ENCODE results near the gene PCNX1. TPM values are rescaled to one million over a fixed set of nuclear protein-coding genes. Genes with fewer than 3 reads are reported as not detected.
"Not testable (repeated sequence)": the region's sequence is repeated elsewhere in the genome, so short reads cannot be mapped to it uniquely, and the experiment has no call there.

PCNX1 gene
- polyA plus RNA-seq, 1 donor from 2014 or later: 5.6 TPM

GRCh38 chr14:71129716-71130490 is 222.6 kb downstream of the PCNX1 start:
- Mint-ChIP-seq H3K4me1 (peaks cover 4 to 11% (median 9%) of the 10 kb centered on the region in 3 donors), H3K4me3 (peak overlapping the region in 1 of 4 donors; percentile 15)
- not testable (repeated sequence) for H3K36me3 Mint-ChIP-seq, H3K27me3 Mint-ChIP-seq, H3K27ac Mint-ChIP-seq, H3K9me3 Mint-ChIP-seq

DNA sequence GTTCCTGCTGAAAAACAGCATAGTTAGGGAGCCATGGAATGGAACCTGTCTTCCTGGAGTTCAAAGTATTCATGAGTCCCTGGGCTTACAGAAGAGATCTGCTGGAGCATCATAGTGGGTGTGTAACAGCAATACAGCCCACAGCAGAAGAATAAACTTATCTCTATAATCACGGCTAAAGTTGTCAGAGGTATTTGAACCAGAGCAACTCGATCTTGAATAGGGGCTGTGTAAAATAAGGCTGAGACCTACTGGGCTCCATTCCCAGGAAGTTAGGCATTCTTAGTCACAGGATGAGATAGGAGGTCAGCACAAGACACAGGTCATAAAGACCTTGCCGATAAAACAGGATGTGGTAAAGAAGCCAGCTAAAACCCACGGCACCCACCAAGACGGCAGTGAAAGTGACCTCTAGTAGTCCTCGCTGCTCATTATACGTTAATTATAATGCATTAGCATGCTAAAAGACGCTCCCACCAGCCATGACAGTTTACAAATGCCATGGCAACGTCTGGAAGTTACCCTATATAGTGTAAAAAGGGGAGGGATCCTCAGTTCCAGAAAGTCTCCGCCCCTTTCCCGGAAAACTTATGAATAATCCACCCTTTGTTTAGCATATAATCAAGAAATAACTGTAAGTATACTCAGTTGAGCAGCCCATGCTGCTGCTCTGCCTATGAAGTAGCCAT is 223.4 kb downstream of the PCNX1 start:
- H3K4me1 Mint-ChIP-seq: peaks cover 4 to 11% (median 9%) of the 10 kb centered on the region in 3 donors
- peaks cover 0 to 1% (median 0%) of the 10 kb centered on the region in 3 donors for H3K9me3 Mint-ChIP-seq
- H3K4me3 Mint-ChIP-seq: peak overlapping the region in 1 of 4 donors; percentile 35
- H3K36me3 Mint-ChIP-seq: no peaks in the 10 kb centered on the region
- H3K27me3 Mint-ChIP-seq: peaks cover 2% of the 10 kb centered on the region
- no peak overlapping the region for H3K27ac Mint-ChIP-seq

- H3K27ac Mint-ChIP-seq: no peak overlapping the region
- no peak overlapping the region for H3K4me3 Mint-ChIP-seq
Measured at GRCh38 chr14:71133296-71133695, 226.0 kb downstream of the PCNX1 start.

GRCh38 chr14:71135496-71135895 is 228.2 kb downstream of the PCNX1 start:
- H3K27me3 Mint-ChIP-seq: peaks cover 4% of the 10 kb centered on the region
- peaks cover 0 to 1% (median 0%) of the 10 kb centered on the region in 3 donors for H3K9me3 Mint-ChIP-seq
- no peaks in the 10 kb centered on the region for H3K36me3 Mint-ChIP-seq
- peaks cover 2 to 12% (median 9%) of the 10 kb centered on the region in 3 donors for H3K4me1 Mint-ChIP-seq
- no peak overlapping the region for H3K27ac Mint-ChIP-seq
- H3K4me3 Mint-ChIP-seq: no peak overlapping the region

More at GRCh38 chr14:71133296-71133695, 226.0 kb downstream of the PCNX1 start:
- peaks cover 0 to 1% (median 0%) of the 10 kb centered on the region in 3 donors for H3K9me3 Mint-ChIP-seq
- H3K4me1 Mint-ChIP-seq: peaks cover 4 to 11% (median 9%) of the 10 kb centered on the region in 3 donors
- no peaks in the 10 kb centered on the region for H3K36me3 Mint-ChIP-seq
- peaks cover 5% of the 10 kb centered on the region for H3K27me3 Mint-ChIP-seq

GRCh38 chr14:71135911-71136310 is 228.7 kb downstream of the PCNX1 start:
- peaks cover 0 to 10% (median 6%) of the 10 kb centered on the region in 3 donors for H3K4me1 Mint-ChIP-seq
- H3K27ac Mint-ChIP-seq: no peak overlapping the region
- H3K36me3 Mint-ChIP-seq: no peaks in the 10 kb centered on the region
- peaks cover 0 to 1% (median 0%) of the 10 kb centered on the region in 3 donors for H3K9me3 Mint-ChIP-seq
- peaks cover 3% of the 10 kb centered on the region for H3K27me3 Mint-ChIP-seq
- no peak overlapping the region for H3K4me3 Mint-ChIP-seq

DNA sequence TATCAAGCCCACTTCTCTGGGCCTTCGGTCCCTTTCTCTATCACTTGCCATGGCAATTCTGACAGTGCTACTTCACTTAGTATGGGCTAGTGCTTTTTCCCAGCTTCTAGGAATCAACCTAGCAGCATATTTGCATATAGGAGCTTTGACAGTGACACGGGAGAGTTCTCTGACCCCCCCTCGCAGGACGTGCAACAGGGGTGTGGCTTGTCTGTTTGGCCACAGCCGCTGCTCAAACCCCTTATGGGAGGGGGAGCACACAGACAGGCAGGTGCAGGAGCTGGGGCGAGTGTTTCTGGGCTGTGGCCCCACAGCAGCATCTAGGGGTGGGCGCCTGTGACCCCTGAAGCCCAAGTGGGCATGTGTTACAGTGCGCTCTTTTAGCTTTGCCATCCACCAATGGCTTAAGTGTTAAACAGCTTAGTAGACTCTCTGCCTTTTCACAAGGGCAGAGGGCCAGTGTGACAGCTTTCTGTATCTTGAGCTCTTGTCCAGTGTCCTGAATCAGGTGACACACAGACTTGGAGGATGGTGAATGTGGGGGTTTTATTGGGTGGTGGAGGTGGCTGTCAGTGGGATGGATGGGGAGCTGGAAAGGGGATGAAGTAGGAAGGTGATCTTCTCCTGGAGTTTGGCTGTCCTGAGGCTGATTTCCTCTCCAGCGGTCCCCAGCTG is 229.3 kb downstream of the PCNX1 start:
- no peaks in the 10 kb centered on the region for H3K36me3 Mint-ChIP-seq
- H3K4me3 Mint-ChIP-seq: no peak overlapping the region
- H3K4me1 Mint-ChIP-seq: peaks cover under 1 to 6% (median 2%) of the 10 kb centered on the region in 3 donors
- peak overlapping the region in 1 of 3 donors; percentile 64 for H3K27ac Mint-ChIP-seq
- peaks cover 0 to 1% (median 0%) of the 10 kb centered on the region in 3 donors for H3K9me3 Mint-ChIP-seq
- peaks cover 3% of the 10 kb centered on the region for H3K27me3 Mint-ChIP-seq

GRCh38 chr14:71137536-71138447 is 230.5 kb downstream of the PCNX1 start:
- Mint-ChIP-seq H3K27me3 (peaks cover 3% of the 10 kb centered on the region), H3K9me3 (peaks cover 0 to 1% (median 0%) of the 10 kb centered on the region in 3 donors), H3K27ac (no peak overlapping the region), H3K36me3 (no peaks in the 10 kb centered on the region), H3K4me1 (peaks cover 11 to 17% (median 15%) of the 10 kb centered on the region in 3 donors), H3K4me3 (no peak overlapping the region)

DNA sequence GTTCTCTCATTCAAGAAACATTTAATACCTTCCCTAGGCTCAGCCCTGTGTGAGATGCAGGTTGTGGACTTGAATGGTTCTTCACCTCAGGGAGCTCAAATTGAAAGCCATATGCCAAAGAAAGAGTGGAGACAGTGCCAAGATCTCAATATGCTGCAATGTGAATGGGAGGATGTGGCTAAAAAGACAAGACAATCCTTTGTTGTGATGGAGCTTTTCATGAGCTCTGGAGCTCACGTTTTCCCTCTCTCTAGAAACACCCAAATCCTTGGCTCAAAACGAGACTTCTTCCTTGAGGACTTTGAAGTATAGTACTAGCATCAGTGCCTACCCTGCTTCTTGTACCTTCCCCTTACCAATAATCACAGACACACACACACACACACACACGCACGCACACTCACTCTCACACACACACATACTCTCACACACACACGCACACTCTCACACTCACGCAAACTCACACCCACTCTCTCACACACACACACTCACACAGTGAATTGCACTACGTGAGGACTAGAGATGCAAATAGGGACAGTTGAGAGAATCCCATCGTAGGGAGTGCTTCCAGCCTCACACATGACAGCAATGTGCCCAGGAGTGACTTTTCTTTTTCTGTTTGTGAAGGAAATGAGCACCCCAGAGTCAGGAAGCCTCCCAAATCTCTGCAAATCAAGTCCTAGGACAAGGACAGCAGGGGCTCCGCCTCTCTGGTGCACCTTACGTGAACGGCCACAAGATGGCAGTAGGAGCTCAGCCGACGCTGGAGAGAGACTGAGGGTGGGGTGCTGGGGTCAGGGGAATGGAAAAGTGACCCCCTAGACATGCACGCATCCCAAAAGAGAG is 231.4 kb downstream of the PCNX1 start:
- peak overlapping the region in 1 of 4 donors; percentile 54 for H3K4me3 Mint-ChIP-seq
- H3K9me3 Mint-ChIP-seq: no peaks in the 10 kb centered on the region
- no peaks in the 10 kb centered on the region for H3K36me3 Mint-ChIP-seq
- peaks cover 3% of the 10 kb centered on the region for H3K27me3 Mint-ChIP-seq
- H3K27ac Mint-ChIP-seq: no peak overlapping the region
- H3K4me1 Mint-ChIP-seq: peaks cover 12 to 20% (median 15%) of the 10 kb centered on the region in 3 donors

GRCh38 chr14:71139294-71139946 is 232.2 kb downstream of the PCNX1 start:
- H3K4me3 Mint-ChIP-seq: peak overlapping the region in 1 of 4 donors; percentile 54
- H3K9me3 Mint-ChIP-seq: no peaks in the 10 kb centered on the region
- H3K4me1 Mint-ChIP-seq: peaks cover 12 to 20% (median 15%) of the 10 kb centered on the region in 3 donors
- no peaks in the 10 kb centered on the region for H3K36me3 Mint-ChIP-seq
- H3K27ac Mint-ChIP-seq: no peak overlapping the region
- H3K27me3 Mint-ChIP-seq: peaks cover 3% of the 10 kb centered on the region

- H3K4me1 Mint-ChIP-seq: peaks cover 12 to 20% (median 15%) of the 10 kb centered on the region in 3 donors
- peaks cover 3% of the 10 kb centered on the region for H3K27me3 Mint-ChIP-seq
- no peaks in the 10 kb centered on the region for H3K9me3 Mint-ChIP-seq
- H3K4me3 Mint-ChIP-seq: no peak overlapping the region
- H3K27ac Mint-ChIP-seq: no peak overlapping the region
- no peaks in the 10 kb centered on the region for H3K36me3 Mint-ChIP-seq
Measured at GRCh38 chr14:71140157-71140556, 232.9 kb downstream of the PCNX1 start.

GRCh38 chr14:71141701-71142374 is 234.6 kb downstream of the PCNX1 start:
- Mint-ChIP-seq H3K27ac (peak overlapping the region in 1 of 3 donors; percentile 28), H3K4me1 (peaks cover 12 to 20% (median 15%) of the 10 kb centered on the region in 3 donors), H3K36me3 (no peaks in the 10 kb centered on the region), H3K27me3 (peaks cover 3% of the 10 kb centered on the region), H3K4me3 (peak overlapping the region in 2 of 4 donors; percentile 7 to 39), H3K9me3 (no peaks in the 10 kb centered on the region)

DNA sequence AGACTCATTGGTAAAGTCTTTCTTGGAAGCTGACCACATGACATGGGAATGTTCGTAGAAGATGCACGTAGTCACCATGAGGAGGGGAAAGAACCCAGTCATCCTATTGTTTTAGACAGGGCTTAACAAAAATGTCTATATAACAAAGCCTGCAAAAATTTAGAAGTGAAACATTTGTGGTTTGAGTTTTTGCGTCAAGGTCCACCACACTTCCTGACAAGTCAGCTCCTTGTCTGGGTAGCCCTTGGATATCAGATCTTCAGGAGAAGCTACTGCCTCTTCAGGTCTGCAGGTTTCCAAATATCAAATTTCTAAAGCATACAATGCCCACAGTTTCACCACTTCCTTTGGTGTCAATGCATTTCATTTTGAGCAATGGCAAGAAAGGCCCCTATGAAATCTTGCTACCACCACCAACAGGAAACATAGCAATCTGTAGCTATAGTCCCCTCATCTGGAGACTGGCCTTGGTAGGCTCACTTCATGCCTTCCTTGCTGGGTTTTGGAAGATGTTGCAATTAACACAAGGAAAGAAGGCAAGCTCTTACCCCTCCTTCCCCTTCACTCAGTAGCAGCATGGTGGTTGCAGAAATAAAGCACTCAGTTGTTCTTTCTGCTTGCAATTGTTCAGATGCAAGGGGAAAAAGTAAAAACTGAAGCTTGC is 235.2 kb downstream of the PCNX1 start:
- Mint-ChIP-seq H3K4me1 (peaks cover 12 to 20% (median 15%) of the 10 kb centered on the region in 3 donors), H3K27ac (peak overlapping the region in 2 of 3 donors; percentile 28 to 79), H3K9me3 (no peaks in the 10 kb centered on the region), H3K27me3 (peaks cover 3% of the 10 kb centered on the region), H3K36me3 (no peaks in the 10 kb centered on the region), H3K4me3 (peak overlapping the region in 1 of 4 donors; percentile 39)
